Cardiac fibroblast (primary cell): ENCODE results near the gene THUMPD1.

Experiments used
- DNase-seq, 2 donors: peaks; one replicate each; pipeline versions ENCODE4 v3.0.0 to v3.0.0-alpha.2; 2010; ENCODE audit warnings: low read depth in 2 of 2
- H3K4me3 ChIP-seq, 2 donors: replicated peaks in 1 of 2; 1 replicate in 1 of 2; 2 replicates in 1 of 2; pipeline ENCODE4 v1.5.1; 2011; ENCODE audit warnings: low read depth in 2 of 2, low read length in 2 of 2, mild to moderate bottlenecking in 2 of 2, moderate library complexity in 1 of 2
- TF ChIP-seq, protein P1 (sequence below): IDR thresholded peaks from one replicate; pipeline ENCODE4 v1.5.1; 2011; ENCODE audit warnings: low read depth, mild to moderate bottlenecking, low read length, inconsistent platforms

The THUMPD1 gene

DNA sequence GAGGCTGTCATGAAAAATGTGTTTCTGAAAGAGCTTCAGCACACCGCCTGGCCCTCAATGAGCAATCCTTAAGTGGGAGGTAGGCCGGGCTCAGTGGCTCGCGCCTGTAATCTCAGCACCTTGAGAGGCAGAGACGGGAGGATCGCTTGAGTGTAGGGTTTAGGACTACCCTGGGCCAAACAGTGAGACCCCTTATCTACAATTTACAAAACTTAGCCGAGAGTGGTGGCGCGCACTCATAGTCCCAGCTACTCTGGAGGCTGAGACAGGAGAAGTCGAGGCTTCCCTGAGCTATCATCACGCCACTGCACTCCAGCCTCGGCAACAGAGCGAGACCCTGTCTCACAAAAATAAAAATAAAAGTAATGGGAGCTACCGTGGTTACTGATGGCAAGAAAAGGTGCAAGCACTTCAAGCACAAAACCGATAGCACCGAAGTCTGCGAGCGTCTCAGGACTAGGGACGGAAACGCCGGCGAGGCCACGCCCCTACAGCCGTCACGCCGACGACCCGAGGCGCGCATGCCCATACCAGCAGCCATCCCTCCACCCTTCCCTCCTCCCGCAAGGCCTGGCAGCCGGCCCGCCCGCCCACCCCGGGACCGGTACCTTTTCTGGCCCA is 607 bp downstream of the THUMPD1 start:
- H3K4me3 ChIP-seq: peak overlapping the region; percentile 83 to 100
- DNase-seq: peak; percentile 76 to 83
- TF ChIP-seq, protein P1, sequence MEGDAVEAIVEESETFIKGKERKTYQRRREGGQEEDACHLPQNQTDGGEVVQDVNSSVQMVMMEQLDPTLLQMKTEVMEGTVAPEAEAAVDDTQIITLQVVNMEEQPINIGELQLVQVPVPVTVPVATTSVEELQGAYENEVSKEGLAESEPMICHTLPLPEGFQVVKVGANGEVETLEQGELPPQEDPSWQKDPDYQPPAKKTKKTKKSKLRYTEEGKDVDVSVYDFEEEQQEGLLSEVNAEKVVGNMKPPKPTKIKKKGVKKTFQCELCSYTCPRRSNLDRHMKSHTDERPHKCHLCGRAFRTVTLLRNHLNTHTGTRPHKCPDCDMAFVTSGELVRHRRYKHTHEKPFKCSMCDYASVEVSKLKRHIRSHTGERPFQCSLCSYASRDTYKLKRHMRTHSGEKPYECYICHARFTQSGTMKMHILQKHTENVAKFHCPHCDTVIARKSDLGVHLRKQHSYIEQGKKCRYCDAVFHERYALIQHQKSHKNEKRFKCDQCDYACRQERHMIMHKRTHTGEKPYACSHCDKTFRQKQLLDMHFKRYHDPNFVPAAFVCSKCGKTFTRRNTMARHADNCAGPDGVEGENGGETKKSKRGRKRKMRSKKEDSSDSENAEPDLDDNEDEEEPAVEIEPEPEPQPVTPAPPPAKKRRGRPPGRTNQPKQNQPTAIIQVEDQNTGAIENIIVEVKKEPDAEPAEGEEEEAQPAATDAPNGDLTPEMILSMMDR: no peak

DNA sequence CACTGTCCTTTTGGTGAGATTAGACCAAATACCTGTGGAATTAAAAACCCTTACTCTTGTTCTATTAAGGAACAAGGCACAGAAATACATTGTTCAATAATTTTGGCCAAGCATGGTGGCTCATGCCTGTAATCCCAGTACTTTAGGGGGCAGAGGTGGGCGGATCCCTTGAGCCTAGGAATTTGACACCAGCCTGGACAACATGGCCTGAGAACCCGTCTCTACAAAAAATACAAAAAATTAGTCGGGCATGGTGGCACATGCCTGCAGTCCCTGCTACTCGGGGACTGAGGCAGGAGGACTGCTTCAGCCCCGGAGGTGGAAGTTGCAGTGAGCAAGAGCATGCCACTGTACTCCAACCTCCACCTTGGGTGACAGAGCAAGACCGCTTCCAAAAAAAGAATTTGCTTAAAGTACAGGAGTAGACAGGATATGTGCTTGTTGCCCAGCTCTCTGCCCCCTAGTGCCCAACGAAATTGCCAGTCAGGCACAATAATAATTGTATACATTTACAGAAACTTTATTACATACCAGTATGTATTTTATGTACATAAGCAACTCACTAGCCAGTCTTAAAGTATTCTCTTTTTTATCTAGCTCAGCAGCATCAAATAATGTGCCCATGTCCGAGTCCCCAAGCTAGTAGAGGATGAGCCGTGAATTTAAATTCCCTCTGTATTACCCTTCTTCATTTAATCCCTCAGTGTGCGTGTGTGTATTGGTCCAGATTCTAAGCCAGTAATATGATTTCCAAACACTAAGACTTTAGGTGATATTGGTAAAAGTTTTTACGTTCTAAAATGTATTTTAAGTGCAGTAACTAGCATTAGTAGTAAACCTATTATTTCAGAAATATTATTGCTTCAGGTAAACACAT is 1.4 kb downstream of the THUMPD1 start:
- TF ChIP-seq, protein P1: peak; percentile 44
- peak; percentile 31 to 33 for DNase-seq
- peak overlapping the region; percentile 83 to 100 for H3K4me3 ChIP-seq

DNA sequence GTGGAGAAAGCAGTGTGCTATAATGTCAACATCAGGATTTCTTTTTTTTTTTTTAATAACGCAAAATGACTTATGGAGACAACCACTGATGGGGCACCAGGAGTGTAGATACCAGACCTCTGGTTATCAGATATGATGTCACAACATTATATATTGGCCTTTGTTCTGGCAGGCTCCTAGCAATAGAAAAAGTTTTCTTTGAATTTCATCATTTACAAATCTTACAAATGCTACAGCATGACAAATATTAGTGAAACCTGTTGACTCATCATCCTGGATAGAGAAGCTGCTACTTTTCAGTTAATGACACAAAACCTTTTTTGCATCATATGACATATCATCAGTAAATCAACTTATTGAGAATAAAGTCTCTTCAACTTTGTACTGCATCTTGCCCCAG is 6.1 kb downstream of the THUMPD1 start:
- TF ChIP-seq, protein P1: no peak
- H3K4me3 ChIP-seq: no peak overlapping the region
- DNase-seq: peak in 1 of 2 donors; percentile 43

DNA sequence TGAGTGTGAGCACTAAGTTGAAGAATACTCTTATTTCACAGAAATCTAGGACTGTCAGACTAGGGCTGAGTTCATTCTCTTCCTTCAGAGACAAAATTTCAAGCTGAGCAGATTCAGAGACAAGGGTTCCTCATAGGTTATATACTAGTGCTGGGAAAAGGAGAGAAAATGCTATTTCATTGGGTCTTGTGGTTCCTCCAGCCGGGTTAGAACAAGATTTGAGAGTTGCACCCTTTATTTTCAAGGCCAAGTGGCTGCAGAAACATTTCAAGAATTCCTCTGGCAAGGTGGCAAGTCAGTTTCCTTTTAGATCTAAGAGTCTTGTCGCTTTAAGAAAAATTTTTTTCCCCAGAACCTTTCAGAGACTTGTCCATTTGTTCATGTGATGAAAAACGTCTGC is 6.8 kb downstream of the THUMPD1 start:
- H3K4me3 ChIP-seq: no peak overlapping the region
- DNase-seq: no peak
- TF ChIP-seq, protein P1: no peak

- DNase-seq: no peak
- H3K4me3 ChIP-seq: no peak overlapping the region
- TF ChIP-seq, protein P1: no peak
These were observed 7.6 kb downstream of the THUMPD1 start for GRCh38 chr16:20734056-20734455.

DNA sequence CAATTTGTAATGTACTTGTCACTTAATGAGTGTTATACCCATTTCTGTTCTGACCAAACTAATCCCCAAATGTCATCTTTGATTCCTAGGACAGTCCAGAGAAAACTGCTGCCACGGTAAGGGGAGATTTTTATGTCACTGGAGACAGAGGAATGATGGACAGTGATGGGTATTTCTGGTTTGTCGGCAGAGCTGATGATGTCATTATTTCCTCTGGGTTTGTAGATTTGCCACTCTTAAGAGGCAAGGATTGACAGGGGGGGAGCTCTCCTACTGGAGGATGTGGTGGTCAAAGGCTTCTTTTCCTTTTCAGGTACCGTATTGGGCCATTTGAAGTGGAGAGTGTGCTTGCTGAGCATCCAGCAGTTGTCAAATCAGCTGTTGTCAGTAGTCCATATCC is 12.5 kb downstream of the THUMPD1 start:
- DNase-seq: no peak
- TF ChIP-seq, protein P1: no peak
- no peak overlapping the region for H3K4me3 ChIP-seq
